ENCODE measurements around the gene GDF11. TPM values are rescaled to one million over a fixed set of nuclear protein-coding genes. Genes with fewer than 3 reads are reported as not detected.
"Not testable (repeated sequence)": the region's sequence is repeated elsewhere in the genome, so short reads cannot be mapped to it uniquely, and the experiment has no call there.

Gene GDF11
- total RNA-seq, 1 donor from 2014 or later: 16.6 TPM

GRCh38 chr12:55737581-55738122, 5.3 kb upstream of the GDF11 start:
- intact Hi-C loops (cut with micrococcal nuclease): loop anchor here (1.0 to 2.0 kb wide), 17 partner anchors 8 to 549 kb away; partner anchors contain the start of genes BLOC1S1, CD63, DNAJC14 and NABP2

DNA sequence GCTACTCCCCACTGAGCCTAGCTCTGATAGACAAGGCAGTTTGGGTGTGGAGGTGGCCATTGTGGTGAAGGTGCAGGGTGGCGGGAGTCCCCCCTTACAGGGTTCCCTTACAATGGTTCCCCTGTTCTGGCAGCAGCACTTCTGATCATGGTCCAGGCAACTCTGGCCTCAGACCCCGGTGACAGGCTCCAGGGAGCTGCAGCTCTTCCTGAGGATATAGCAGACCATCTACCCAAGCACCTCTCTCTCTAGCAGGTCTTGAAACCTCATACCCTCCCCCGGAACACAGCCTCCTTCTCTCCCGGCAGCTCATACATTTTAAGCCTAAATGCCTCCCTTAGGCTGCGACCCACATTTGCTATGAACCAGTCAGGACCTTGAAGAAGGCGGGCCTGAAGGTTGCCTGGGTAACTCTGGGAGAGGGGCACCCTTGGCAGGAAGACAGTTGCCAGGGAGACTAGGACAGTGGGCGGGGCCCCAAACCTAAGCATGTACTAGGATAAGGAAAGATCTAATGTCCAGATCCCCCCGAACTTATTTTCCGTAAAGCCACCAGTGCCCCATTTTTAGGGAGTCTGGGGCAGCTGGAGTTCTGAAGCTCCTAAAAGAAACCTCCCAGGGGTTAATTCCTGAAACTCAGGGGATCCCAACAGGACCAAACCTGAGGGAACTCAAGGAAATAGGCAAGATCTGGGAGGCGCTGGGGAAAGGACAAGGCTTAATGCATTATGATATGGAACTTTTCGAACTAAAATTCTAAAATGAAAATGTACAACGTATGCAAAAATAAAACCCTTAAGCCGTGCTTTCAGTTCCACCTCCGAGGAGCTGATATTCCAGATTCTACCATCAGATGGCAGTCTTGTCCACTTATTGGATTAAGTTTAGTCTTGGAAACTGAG, 4.5 kb upstream of the GDF11 start:
- intact Hi-C loops (cut with micrococcal nuclease): loop anchor here (1.0 to 2.0 kb wide), 16 partner anchors 9 to 550 kb away; partner anchors contain the start of genes BLOC1S1, CD63, DNAJC14 and NABP2

DNA sequence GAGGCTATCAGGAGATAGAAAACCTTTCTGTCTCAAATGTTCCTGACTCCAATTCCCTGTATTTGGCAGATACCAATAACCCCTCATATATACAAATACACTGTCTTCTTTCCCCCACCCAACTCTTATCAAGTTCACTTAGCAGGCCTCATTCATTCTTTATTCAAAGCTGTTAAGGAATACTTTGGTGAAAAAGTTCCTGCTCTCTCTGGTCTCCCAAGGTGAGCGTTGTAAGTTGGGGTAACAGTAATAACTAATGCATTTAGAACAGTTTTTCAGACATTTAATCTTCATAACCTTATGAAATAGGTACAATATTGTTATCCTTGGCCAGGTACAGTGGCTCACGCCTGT, 3.9 kb upstream of the GDF11 start:
- intact Hi-C loops (cut with micrococcal nuclease): loop anchor here (1.0 to 2.0 kb wide), 4 partner anchors 58 to 550 kb away; partner anchors contain the start of genes NABP2 and PA2G4

- intact Hi-C loops (cut with micrococcal nuclease): loop anchor here (2.0 kb wide), 1 partner anchor 727 kb away; the partner anchor contains the start of gene SPRYD4
Measured at GRCh38 chr12:55741931-55742680, 816 bp upstream of the GDF11 start.

GRCh38 chr12:55743406-55744339, 751 bp downstream of the GDF11 start:
- intact Hi-C loops (cut with micrococcal nuclease): loop anchor here (1.0 to 2.0 kb wide), 3 partner anchors 74 to 725 kb away; partner anchors contain the start of genes PA2G4, SARNP and SPRYD4

- intact Hi-C loops (cut with micrococcal nuclease): no loop called here
Measured at GRCh38 chr12:55744340-55745030, 1.6 kb downstream of the GDF11 start.

DNA sequence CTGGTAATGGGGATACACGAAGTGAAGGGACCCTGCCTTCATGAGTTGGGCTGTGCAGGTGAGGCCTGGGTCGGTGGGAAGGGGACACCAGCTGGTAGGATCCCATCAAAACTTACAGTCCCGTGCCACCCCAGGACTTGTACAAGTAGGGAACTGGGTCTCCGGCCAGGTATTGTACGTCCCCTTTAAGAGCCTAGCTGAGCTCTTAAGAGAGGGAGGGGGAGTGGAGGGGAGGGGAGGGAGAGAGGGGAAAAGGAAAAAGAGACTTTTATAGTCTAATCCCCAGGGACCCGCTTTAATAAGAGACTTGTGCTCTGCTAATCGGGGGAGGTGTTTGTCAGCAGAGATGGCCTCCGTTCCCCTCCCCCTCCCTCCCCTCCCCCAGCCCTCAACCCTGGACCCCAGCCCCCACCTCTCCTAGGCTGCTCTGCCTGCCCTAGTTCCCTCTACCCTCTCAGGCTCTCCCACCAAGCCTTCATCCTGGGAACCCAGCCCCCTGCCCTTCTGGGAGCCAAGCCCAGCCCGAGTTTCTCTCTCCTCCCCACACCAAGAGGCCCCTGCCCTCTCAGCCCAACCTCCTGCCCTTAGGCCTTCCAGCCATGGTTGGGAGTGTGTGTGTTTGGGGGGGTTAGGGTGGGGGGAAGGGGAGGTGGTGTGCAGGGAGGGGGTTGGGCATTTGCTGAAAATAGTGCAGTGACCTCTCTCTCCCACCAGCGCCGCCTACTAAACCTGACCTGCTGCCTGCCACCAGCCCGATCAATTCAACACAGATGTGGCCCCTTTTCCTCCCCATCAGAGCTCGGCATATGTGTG, 2.6 kb downstream of the GDF11 start:
- intact Hi-C loops (cut with micrococcal nuclease): no loop called here

DNA sequence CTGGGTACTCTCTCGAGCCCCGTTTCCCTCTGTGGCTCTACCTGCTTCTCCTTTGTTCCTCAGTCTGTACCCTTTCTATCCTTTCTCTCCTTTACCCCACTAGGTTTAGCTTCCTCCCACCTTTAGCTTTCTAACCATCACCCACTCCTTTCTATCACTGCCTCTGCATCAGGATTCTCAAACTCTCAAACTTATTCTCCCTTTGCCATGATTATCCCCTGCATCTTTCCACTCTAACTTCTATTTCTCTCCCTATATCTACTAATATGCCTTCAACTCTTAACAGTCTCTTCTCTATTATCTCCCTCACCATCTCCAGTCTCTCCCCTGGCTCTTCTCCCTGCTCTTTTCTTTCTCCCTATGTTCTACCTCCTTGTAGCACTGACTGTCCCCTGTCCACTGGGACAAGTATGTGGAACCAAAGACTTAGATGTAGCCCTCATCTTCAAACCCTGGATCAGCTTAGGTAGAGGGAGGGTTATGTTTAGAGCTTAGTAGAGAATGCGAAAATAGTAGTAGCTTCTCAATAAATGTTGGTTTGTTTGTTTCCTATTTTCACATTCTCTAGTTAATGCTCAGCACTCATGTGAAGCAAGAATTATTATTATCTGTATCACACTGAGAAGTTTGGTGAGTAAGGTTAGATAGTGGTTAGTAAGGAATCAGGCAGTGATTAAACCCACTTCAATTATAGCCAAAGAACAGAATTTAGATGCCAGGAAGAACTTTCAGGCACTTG, 3.4 kb downstream of the GDF11 start:
- intact Hi-C loops (cut with micrococcal nuclease): no loop called here

DNA sequence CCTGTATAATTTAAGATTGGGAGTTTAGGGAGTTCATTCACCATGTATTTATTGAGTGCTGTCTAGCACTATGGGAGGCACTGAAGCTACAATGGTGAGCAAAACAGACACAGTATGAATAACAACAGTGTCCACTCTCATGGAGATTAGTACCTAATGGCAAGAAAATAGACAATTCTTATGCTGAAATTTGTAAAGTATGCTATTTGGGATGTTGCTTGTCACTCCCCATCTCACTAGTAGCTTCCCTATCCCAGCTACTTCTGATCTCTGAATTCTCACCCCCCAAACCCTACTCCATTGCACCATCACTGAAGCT, 4.0 kb downstream of the GDF11 start:
- intact Hi-C loops (cut with micrococcal nuclease): no loop called here

DNA sequence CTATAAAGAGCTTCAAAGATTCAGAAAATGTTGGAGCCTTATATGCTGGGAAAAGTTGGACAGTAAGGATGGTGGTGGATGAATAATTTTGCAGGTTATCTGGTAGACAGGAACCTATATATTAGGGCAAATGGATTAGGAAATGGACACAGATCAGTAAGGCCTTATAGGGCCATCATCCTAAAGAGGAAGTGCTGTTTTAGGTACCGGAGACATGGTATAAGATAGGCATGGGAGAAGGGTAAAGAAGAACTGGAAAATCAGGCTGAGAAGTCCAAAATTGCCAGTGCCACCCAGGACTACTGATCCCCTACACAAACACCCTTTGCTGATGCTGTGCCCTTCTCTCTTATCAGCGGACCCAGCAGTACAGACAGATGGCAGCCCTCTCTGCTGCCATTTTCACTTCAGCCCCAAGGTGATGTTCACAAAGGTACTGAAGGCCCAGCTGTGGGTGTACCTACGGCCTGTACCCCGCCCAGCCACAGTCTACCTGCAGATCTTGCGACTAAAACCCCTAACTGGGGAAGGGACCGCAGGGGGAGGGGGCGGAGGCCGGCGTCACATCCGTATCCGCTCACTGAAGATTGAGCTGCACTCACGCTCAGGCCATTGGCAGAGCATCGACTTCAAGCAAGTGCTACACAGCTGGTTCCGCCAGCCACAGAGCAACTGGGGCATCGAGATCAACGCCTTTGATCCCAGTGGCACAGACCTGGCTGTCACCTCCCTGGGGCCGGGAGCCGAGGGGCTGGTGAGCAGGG, 5.5 kb downstream of the GDF11 start:
- intact Hi-C loops (cut with micrococcal nuclease): no loop called here

DNA sequence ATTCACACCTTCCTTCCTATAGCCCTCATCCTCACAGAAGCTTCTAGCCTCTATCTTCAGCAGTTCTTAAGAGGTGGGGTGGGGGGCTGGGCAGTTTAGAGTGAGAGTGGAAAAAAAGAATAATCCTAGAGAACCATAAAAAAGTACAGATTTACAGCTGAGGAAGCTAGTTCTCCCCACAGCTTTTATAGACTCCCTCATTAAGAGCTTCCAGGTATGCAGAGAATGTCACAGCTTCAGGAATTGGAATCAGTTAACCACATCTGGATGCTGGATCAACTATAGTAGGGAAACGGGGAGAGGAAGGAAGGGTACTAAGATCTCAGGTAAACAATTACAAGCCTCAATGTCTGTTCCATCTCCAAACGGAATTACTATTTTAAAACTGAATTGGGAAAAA, 12.3 kb downstream of the GDF11 start:
- intact Hi-C loops (cut with micrococcal nuclease): no loop called here

- intact Hi-C loops (cut with micrococcal nuclease): no loop called here
Measured at GRCh38 chr12:55757701-55758100, 14.8 kb downstream of the GDF11 start.

GRCh38 chr12:55758575-55758974, 15.7 kb downstream of the GDF11 start:
- intact Hi-C loops (cut with micrococcal nuclease): not testable (repeated sequence)

DNA sequence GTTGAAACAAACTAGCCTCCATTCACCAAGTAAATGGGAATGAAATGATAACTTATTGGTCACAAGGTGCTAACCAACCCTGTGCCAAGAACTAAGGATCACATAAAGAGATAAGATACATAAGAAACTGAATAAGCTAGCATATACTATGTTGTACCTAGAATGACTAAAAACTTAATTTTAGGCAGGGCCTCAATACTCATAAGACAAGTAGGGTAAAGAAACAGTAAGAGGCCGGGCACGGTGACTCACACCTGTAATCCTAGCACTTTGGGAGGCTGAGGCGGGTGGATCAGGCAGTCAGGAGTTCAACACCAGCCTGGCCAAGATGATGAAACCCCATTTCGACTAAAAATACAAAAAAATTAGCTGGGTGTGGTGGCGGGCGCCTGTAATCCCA, 17.7 kb downstream of the GDF11 start:
- intact Hi-C loops (cut with micrococcal nuclease): no loop called here

- intact Hi-C loops (cut with micrococcal nuclease): no loop called here
Measured at GRCh38 chr12:55762646-55763045, 19.7 kb downstream of the GDF11 start.

GRCh38 chr12:55765736-55766290, 22.9 kb downstream of the GDF11 start:
- intact Hi-C loops (cut with micrococcal nuclease): no loop called here

DNA sequence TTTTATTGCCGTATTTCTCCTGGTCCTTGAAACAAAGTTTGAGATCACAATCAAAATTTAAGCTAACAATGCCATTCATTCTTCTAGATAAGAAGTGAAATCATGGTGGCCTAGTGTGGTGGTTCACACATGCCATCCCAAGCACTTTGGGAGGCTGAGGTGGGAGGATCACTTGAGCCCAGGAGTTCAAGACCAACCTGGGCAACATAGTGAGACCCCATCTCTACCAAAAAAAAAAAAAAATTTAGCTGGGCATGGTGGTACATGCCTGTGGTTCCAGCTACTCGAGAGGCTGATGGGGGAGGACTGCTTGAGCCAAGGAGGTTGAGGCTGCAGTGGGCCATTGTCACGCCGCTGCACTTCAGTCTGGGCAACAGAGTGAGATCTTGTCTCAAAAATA, 24.2 kb downstream of the GDF11 start:
- intact Hi-C loops (cut with micrococcal nuclease): no loop called here

GRCh38 chr12:55771736-55772135, 28.8 kb downstream of the GDF11 start:
- intact Hi-C loops (cut with micrococcal nuclease): no loop called here
